Stimulated activated CD4-positive, alpha-beta T cell treated with anti-CD3 and anti-CD28 coated beads, TNF-alpha, amount 100 ng/mL, for 48 hours (primary cell): ENCODE data around the gene BHLHA15.

ENCODE experiments used
- DNase-seq, 3 donors: peaks; one replicate each; pipeline ENCODE4 v3.0.0-alpha.2; 2020; ENCODE audit warnings: low read depth in 3 of 3

The BHLHA15 gene

DNA sequence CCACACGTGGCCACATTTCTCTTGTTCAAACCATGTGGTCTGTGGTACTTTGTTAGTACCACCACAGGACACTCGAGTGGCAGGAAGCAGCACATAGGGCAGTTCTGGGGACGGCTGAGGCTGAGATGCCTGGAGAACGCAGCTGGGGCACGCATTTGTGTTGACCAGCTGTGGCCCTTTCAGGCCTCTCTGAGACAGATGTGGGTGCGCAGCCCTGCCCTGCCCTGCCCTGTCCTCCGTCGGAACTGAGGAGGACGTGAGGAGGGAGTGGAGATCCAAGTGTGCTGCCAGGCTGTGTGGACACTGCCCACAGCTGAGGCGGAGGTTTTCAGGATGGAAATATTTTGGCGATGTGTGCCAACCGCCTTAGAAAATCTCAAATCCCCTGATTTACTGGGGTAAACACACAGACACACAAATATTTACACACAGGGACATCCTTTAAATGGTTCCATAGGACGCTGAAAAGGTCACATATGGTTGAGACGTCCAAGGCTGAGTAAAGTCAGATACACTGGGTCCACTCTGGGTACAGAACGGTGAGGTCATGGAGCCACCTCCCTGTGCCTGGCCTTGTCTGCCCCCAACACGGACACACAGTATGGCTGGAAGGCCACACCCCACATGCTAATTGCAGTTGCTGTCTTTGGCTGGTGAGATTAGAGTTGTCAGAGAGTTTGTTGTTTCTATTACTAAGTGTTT is 14.8 kb downstream of the BHLHA15 start:
- no peak for DNase-seq

DNA sequence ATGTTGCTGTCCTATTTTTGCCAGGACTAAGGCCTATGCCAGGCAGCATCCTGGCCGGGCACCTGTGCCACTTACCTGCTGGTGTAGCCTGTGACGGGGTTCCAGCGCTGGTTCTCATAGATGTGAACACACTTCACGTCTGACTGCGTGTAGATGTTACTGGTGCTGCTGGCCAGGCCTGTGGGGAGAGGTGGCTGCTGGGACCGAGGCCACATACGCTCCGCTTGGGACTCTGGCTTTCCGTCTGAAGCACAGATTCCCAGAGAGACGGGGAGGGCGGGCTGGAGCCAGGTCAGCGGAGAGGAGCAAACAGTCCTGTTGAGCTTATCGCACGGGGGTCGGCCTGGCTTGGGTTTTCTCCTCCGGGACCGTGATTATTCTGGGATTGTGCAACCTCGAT is 16.7 kb downstream of the BHLHA15 start:
- no peak for DNase-seq

DNA sequence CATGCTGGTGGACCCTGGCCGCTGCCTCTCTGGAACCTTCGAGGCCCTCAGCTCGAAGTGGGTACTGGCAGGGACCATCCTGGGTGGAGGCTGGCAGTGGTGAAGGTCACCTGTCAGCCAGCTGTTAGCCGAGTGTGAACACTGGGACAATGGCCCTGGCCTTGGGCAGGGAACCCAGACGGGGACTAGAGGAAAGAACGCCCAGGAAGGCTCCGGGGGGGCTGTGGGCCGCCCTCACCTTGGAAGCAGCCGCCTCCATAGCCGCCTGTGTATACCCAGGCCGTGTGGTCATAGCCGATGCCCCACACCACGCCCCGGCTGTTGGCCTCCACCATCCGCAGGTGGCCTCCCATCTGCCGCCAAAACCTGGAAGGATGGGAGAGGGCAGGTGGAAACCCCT is 17.6 kb downstream of the BHLHA15 start:
- DNase-seq = no peak

GRCh38 chr7:98229441-98229840 is 18.2 kb downstream of the BHLHA15 start:
- no peak for DNase-seq

DNA sequence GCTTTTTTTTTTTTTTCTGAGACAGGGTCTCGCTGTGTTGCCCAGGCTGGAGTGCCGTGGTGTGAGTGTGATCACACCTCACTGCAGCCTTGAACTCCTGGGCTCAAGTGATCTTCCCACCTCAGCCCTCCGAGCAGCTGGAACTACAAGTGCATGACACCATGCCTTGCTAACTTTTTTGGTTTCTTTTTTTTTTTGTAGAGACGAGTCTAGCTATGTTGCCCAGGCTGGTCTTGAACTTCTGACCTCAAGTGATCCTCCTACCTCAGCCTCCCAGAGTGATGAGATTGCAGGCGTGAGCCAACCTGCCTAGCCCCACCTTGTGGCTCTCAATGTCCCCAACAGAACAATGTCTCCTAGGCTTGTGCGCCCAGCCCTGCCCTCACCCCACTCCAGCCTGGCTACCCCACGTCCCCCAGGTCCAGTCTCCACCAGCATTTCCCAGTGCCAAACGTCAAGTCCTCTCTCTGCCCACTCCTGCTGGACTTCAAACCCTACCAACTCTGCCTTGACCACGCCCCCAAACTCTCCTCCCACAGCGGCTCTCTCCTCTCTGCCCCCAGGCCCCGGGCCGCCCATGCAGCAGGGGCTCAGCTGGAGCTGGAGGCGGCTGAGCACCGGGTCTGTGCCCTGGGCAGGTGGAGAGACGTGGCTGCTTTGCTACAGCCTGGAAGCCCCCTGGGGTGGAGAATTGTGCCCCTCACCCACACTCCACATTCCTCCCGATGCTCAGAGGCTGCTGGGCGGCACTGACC is 18.9 kb downstream of the BHLHA15 start:
- DNase-seq = no peak

- DNase-seq = no peak
Observed at GRCh38 chr7:98230746-98231471, 19.7 kb downstream of the BHLHA15 start.

- no peak for DNase-seq
Observed at GRCh38 chr7:98231493-98232262, 20.4 kb downstream of the BHLHA15 start.

GRCh38 chr7:98232263-98232585 is 21.0 kb downstream of the BHLHA15 start:
- DNase-seq = no peak

DNA sequence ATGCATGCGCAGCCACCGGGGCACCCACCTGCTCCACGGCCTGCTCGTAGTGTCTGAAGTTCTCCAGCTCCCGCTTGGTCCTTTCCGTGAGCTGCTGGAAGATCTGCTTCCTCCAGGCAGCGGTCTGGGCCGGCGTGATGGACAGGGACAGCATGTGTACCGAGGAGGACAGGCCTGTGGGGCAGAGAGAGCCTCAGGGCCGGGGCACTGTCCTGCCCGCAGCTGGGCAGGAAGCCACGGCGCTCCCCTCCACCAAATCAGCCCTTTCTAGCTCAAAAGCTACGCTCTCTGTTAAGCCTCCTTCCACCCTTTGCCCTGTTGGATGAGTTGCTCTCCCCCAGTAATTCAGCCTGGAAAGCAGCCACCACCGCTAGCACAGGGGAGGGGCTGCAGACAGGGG is 21.6 kb downstream of the BHLHA15 start:
- no peak for DNase-seq

GRCh38 chr7:98233219-98234070 is 22.2 kb downstream of the BHLHA15 start:
- DNase-seq = no peak

- DNase-seq = no peak
Observed at GRCh38 chr7:98234429-98235147, 23.3 kb downstream of the BHLHA15 start.

GRCh38 chr7:98235901-98236300 is 24.7 kb downstream of the BHLHA15 start:
- no peak for DNase-seq

DNA sequence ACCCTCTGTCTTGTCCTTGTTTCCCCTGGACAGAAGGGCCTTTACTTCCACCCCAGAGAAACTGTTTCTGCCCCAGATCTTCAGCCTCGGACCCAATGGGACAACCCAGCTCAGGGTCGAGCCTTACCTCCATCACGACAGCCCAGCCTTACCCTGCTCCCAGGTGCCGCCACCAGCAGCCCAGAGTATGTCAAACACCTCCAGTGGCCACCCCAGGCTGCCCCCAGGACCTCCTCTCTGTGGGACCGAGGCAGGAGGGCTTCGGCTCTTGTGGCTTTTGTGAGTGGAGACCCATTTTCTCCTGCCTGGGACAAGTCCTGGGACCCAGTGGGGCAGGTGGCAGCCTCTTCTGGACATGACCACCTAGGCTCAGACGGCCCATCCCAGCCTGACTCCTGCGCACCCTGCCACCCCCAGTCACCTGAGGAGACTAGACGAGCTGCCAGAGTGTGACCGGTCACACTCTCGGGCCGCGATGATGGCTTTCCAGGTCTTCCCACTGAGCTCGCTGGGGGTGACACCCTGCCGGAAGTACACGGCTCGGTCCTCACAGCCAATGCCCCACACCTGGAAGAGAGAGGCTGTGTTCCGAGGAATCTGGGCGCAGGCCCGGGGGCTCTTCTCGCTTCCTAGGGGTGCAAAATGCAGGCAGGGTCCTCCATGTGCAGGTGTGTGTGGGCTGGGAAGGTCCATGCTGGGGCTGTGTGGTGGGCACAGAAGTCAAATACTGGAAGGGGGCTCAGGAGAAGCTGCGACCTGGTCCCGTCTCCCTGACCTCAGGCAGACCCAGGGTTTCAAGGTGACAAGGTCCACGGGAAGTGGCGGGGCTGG is 25.3 kb downstream of the BHLHA15 start:
- DNase-seq = no peak

- no peak for DNase-seq
Observed at GRCh38 chr7:98238076-98238475, 26.8 kb downstream of the BHLHA15 start.

DNA sequence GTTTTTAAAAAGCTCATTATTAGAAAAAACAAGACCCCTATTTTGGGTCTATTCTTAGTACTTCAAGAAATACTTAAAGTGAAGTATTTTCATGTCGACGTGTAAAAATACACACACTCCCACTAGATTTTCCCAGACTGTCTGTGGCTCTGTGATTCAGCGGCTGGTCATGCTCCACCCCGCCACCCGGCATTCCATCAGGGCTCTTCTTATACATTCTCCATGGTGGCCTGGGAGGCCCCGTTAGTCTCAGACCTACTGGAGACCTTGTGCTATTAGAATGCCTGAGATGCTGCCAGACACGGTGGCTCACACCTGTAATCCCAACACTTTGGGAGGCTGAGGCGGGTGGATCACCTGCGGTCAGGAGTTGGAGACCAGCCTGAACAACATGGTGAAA is 27.7 kb downstream of the BHLHA15 start:
- DNase-seq = no peak

GRCh38 chr7:98240961-98241673 is 29.9 kb downstream of the BHLHA15 start:
- DNase-seq = no peak

DNA sequence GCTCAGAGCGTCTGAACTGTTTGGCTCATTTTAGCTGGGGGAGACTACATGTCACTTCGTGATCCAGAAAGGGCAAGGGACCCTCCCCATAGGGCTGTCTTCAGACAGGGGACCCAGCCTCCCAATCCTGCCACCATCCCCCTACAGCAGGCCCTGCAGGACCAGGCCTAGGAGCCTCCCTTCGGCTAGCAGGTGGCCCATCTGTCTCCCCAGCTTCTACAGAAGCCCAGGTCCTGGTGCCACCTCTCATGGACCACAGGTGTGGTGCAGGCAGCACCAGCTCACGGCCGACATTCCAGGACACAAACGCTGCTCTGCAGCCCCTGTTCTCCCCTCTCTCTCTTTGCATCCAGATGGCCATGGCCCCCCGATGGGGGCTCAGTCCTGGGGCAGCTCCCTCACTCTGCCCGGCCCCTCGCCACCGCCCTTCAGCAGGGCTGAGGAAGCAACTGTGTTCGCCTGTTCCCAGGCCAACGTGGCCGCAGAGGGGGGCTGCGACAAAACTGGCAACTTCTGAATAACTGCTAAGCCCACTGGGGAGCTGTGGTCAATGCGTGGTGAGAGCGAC is 30.5 kb downstream of the BHLHA15 start:
- no peak for DNase-seq

DNA sequence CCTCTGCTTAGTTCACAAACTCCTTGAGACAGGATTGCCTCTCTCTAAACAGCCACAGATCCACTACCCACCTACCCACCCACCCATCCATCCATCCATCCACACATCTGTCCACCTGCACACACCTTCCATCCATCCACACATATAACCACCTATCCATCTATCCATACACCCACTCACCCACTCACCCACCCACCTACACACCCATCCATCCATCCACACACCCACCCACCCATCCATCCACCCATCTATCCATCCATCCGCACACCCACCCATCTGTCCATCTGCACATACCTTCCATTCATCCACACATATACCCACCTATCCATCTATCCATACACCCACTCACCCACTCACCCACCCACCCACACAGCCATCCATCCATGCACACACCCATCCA is 31.1 kb downstream of the BHLHA15 start:
- DNase-seq = no peak

DNA sequence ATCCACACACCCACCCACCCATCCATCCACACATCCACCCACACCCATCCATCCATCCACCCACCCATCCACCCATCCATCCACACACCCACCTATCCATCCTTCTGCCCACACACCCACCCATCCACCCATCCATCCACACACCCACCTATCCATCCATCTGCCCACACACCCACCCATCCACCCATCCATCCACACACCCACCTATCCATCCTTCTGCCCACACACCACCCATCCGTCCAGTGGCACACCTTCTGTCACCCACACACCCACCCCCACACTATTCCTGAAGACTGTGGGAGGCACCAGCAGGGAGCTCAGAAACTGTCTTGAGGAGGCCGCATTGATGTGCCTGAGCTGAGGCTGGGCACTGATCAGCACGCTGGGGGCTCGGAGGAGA is 31.7 kb downstream of the BHLHA15 start:
- DNase-seq = no peak
